Muscle layer of colon (tissue), 2 donors: Measurements from ENCODE around the gene OPCML.

Experiments
- H3K27ac ChIP-seq: one replicate; pipeline ENCODE4 v1.7.0; 2013; ENCODE audit warnings: low read depth, mild to moderate bottlenecking, low read length, moderate library complexity
- H3K27me3 ChIP-seq, 2 donors: one replicate each; pipeline ENCODE4 v1.7.0; 2013; ENCODE audit warnings: low read length in 2 of 2, mild to moderate bottlenecking in 2 of 2; ENCODE audit not compliant: insufficient read depth in 2 of 2, control insufficient read depth in 1 of 2
- H3K36me3 ChIP-seq: one replicate; pipeline ENCODE4 v1.7.0; 2013; ENCODE audit warnings: mild to moderate bottlenecking, low read length; ENCODE audit not compliant: insufficient read depth
- H3K4me1 ChIP-seq: one replicate; pipeline ENCODE4 v1.7.0; 2013; ENCODE audit warnings: mild to moderate bottlenecking, low read length; ENCODE audit not compliant: insufficient read depth
- H3K4me3 ChIP-seq, 2 donors: one replicate each; pipeline ENCODE4 v1.7.0; 2013; ENCODE audit warnings: low read length in 2 of 2, low read depth in 1 of 2, mild to moderate bottlenecking in 1 of 2, moderate library complexity in 1 of 2
- H3K9ac ChIP-seq: one replicate; pipeline ENCODE4 v1.7.0; 2013; ENCODE audit warnings: low read length
- H3K9me3 ChIP-seq: one replicate; pipeline ENCODE4 v1.7.0; 2013; ENCODE audit warnings: mild to moderate bottlenecking, low read length
- donor health status: abdominal sarcoma.
- donor health status: Adenocarcinoma of cecum.

The OPCML gene

DNA sequence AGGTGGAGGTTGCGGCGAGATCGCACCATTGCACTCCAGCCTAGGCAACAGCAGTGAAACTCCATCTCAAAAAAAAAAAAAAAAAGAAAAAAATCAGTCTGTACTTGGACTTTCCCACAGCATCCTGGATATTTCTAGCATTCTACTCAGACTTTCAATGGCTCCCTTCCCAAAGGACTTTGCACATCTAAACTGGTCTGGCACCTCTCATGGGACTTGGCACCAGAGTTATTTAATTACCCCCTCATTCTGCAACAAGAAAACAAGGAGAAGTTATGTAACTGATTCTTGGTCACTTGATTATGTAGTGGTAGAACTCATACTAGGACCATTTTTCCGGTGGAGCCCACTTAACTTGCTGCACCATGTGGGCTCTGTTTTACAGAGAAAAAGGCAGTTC lies 519.5 kb downstream of the OPCML start:
- Histone ChIP-seq H3K36me3 (no peaks in the 10 kb centered on the region), H3K4me1 (no peaks in the 10 kb centered on the region), H3K9ac (no peak overlapping the region), H3K27me3 (no peaks in the 10 kb centered on the region), H3K27ac (no peak overlapping the region), H3K4me3 (no peak overlapping the region), H3K9me3 (no peaks in the 10 kb centered on the region)

DNA sequence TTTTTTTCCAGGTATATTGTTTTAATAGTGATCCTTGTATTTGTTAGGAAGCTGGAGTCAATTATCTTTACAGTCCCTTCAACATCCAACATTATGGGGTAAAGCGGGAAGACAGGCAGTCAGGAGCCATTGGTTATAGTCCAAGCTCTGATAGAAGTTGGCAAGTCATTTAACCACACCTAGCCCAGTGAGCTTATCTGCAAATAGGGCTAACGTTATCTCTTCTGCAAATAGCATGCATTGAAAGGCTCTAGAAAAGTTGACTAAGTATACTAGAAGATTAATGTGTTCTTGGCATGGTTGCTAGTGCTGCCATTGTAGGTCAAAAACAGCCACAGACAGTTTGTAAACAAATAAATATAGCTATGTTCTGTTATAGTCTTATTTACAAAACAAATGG lies 520.7 kb downstream of the OPCML start:
- no peaks in the 10 kb centered on the region for H3K9me3 ChIP-seq

DNA sequence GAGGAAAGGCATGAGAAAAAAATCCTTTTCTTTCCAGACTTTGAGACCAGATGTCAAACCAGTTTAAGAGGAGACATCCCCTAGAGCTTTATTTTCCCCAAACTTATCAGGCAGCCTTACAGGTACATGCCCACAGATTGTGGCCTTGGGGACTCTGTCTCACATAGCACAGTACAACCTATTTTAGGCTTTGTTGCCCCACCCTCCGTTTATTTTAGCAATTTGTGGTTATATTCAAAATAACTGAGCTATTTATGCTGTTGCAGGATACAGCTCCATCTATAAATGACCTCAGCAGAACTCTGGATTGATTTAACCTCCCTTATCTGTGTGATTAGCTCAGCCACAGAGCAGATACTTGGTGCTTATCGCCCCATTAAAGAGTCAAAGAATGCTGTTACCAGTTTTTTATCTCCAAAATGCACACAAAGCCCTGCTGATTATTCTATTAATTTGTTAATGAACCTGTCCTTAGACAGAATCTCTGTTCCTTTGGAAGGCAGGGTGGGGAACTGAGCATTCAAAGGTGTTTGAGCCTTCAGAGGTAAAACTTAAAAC lies 525.2 kb downstream of the OPCML start:
- no peak overlapping the region for H3K9ac ChIP-seq
- no peaks in the 10 kb centered on the region for H3K36me3 ChIP-seq

More for the DNA sequence above, 520.7 kb downstream of the OPCML start:
- Histone ChIP-seq H3K4me1 (no peaks in the 10 kb centered on the region), H3K4me3 (no peak overlapping the region), H3K27ac (no peak overlapping the region), H3K27me3 (no peaks in the 10 kb centered on the region), H3K9ac (no peak overlapping the region), H3K36me3 (no peaks in the 10 kb centered on the region)

DNA sequence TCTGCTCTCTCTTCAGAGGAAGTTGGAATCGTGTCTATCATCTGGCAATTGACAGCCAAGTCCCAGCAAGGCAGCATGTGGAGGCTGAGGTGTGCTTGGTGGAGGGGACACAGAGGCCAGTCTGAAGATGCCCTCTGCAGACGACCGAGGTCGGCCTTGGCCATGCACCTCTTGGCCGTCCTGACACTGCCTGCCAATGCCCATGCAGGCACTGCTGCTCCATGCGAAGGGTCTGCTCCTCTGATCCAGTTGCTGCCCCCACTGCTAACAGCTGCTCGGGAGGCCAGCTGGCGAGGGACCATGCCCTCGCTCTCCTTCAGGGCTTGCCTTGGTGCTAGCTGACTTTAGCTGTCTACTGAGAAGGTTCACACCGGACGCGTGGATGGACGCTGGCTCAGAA lies 527.9 kb downstream of the OPCML start:
- no peaks in the 10 kb centered on the region for H3K9me3 ChIP-seq

More for the DNA sequence above, 525.2 kb downstream of the OPCML start:
- Histone ChIP-seq H3K4me3 (no peak overlapping the region), H3K27me3 (no peaks in the 10 kb centered on the region), H3K4me1 (no peaks in the 10 kb centered on the region), H3K27ac (no peak overlapping the region), H3K9me3 (no peaks in the 10 kb centered on the region)

DNA sequence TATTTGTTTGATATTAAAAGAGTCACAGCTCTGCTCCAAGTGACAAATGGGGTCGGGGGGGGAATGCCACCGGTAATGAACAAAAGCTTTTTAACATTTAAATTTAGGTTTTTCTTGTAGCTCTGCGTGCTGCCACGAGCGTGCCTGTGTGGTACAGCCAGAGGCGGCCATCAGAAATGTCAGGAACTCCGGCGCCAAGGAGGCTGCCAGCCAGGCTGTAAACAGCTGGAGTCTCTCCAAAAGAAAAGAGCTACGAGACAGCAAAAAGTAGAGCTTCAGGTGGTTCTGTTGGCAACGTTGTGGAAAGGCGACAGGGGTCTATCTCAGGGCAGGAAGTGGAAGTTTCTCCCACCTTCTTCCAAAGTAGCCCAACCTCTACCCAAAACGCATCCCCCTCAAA lies 532.8 kb downstream of the OPCML start:
- Histone ChIP-seq H3K27me3 (peaks cover 0 to 5% of the 10 kb centered on the region in 2 donors), H3K36me3 (no peaks in the 10 kb centered on the region), H3K9ac (no peak overlapping the region), H3K27ac (no peak overlapping the region), H3K4me1 (no peaks in the 10 kb centered on the region), H3K4me3 (no peak overlapping the region), H3K9me3 (no peaks in the 10 kb centered on the region)

More for the DNA sequence above, 527.9 kb downstream of the OPCML start:
- Histone ChIP-seq H3K27ac (no peak overlapping the region), H3K27me3 (no peaks in the 10 kb centered on the region), H3K4me1 (no peaks in the 10 kb centered on the region), H3K36me3 (no peaks in the 10 kb centered on the region), H3K9ac (no peak overlapping the region), H3K4me3 (no peak overlapping the region)

DNA sequence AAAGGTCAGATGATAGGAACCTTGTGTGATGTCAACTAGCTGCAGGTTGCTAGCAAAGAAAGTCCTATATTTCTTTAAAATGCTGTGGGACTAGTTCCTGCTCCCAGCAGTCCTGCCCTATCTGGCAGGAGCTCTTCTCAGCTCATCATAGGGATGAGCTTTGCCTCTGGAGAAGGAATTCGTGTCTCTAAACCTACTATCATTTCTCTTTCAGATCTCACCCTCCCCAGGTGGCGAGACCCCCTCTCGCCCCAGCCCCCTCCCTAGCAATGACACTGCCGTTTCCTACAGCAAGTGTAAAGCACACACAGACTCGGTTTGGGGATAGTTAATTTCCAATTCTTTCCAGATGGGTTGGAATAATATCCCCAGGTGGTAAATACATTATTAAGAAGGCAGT lies 533.3 kb downstream of the OPCML start:
- H3K36me3 ChIP-seq = no peaks in the 10 kb centered on the region
- no peak overlapping the region for H3K4me3 ChIP-seq
- no peak overlapping the region for H3K27ac ChIP-seq
- no peak overlapping the region for H3K9ac ChIP-seq
- peaks cover 4 to 7% of the 10 kb centered on the region in 2 donors for H3K27me3 ChIP-seq
- H3K9me3 ChIP-seq = no peaks in the 10 kb centered on the region
- H3K4me1 ChIP-seq = no peaks in the 10 kb centered on the region

DNA sequence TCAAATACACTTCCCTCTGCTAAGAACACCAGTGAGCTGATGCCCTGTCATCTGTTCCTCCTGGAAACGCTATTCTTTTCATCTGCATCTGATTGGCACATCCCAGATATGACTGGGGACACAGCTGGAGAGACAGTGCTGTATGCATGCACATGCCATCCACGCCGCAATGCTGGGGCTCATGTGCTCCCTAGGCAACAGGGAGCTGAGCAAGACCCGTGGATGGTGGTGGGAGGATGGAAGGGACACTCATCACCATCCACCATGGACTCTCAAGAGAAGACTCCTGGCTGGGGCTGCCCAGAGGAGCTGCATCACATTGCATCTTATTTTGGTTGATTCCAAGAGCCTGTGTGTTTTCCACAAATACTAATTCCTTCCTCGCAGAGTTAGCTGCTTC lies 534.9 kb downstream of the OPCML start:
- Histone ChIP-seq H3K9ac (no peak overlapping the region), H3K27ac (no peak overlapping the region), H3K4me3 (no peak overlapping the region), H3K36me3 (no peaks in the 10 kb centered on the region), H3K9me3 (no peaks in the 10 kb centered on the region), H3K27me3 (peaks cover 7 to 15% of the 10 kb centered on the region in 2 donors), H3K4me1 (no peaks in the 10 kb centered on the region)

DNA sequence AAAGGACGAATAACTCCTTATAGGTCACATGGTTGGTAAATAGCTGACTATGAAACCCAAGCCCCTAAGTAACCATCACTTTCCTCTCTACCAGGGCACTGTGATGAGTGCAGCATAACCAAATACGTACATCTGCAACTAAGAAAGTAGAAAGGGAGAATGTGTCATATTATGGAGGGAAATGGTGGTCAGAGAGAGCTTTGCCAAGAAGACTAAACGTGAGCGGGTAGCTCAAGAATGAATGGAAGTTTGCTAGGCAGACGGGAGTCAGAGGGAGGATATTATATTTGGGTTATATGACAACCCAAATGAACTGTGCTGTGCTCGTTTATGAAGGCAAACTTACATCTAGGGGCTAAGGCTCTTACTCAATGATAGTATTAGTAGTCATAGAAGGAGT lies 537.3 kb downstream of the OPCML start:
- Histone ChIP-seq H3K4me3 (no peak overlapping the region), H3K4me1 (no peaks in the 10 kb centered on the region), H3K9me3 (no peaks in the 10 kb centered on the region), H3K27me3 (peaks cover 7 to 15% of the 10 kb centered on the region in 2 donors), H3K36me3 (no peaks in the 10 kb centered on the region), H3K27ac (no peak overlapping the region), H3K9ac (no peak overlapping the region)

DNA sequence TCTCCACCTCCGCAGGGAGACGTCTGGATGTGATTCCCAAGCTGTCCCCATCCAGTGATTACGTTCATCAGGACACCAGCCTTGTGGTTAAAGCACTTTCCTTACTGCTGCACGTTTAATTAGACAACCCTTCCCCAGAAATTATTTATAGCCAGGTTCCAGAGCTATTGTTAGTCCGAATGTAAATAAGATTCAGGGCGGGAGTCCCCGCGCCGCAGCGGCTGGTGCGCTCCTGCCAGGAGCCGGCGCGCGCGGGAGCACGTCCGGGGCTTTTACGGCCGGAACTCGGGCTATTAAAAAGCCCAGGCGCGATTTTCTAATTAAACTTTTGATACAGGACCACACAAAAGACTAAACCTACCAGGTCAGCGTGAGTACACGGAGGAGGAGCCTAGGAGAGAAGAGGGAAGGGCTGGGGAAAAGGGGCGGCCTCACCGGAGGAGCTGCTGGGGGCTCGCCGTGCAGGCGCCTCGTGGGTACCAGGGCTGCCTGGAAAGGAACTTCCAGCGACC lies 538.3 kb downstream of the OPCML start:
- no peak overlapping the region for H3K4me3 ChIP-seq
- H3K9ac ChIP-seq = no peak overlapping the region
- peaks cover 7 to 15% of the 10 kb centered on the region in 2 donors for H3K27me3 ChIP-seq
- H3K36me3 ChIP-seq = no peaks in the 10 kb centered on the region
- no peak overlapping the region for H3K27ac ChIP-seq
- no peaks in the 10 kb centered on the region for H3K4me1 ChIP-seq
- H3K9me3 ChIP-seq = no peaks in the 10 kb centered on the region

DNA sequence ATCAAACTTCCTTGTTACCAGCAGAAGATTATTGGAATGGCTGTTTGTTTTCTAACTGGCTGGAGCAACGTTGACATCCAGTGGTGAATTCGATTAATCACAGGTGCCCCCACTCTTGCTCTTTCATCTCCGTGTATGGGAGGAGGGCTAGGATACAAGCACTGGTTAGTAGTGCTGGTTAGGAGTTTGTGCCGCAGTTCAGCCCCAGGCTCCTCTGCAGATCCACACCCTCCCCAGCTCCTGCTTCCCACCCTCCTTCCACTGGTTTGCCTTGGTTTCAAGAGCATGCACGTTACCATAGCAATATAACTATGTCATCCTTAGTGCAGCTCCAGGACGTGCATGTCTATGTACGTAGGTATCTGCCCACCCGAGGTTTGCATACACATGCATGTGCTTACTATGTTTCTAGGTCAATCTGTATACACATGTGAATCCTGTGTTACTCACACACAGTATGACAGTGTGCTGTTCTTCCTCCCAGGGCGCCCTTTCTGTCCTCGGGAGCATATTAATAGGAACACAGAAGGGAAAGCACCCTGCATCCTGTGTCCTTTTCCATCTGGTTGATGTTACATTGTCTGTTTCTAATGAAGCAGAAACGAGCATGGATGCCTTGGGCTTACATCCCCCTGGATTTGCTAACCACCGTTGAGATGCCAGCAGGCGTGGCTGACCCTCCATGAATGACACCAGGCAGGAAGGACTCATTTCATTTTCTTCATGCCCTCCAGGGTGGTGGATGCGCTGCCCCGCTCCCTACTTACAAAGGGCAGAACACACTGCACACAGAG lies 539.3 kb downstream of the OPCML start:
- no peak overlapping the region for H3K9ac ChIP-seq
- H3K9me3 ChIP-seq = no peaks in the 10 kb centered on the region
- H3K27me3 ChIP-seq = peaks cover 7 to 15% of the 10 kb centered on the region in 2 donors
- no peaks in the 10 kb centered on the region for H3K36me3 ChIP-seq
- H3K27ac ChIP-seq = no peak overlapping the region
- no peaks in the 10 kb centered on the region for H3K4me1 ChIP-seq
- no peak overlapping the region for H3K4me3 ChIP-seq

DNA sequence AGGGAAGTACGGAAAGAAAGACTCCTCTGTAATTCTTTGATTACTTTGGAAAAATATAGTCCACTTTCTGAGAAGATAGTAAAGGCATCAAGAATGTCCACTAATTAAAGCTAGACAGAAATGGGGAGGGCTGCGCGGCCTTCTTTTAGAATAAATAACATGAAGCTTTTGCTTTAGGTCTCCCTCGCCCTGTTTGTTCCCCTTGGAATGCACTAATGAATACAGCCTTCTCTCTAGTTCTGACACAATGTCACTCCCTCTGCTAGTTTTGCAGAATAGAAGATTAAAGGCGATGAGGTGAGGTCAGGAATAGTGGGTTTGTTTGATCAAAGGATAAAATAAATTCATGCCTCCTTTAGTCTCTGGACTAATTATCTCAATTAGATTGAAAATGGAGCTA lies 543.9 kb downstream of the OPCML start:
- H3K9ac ChIP-seq = no peak overlapping the region
- no peak overlapping the region for H3K27ac ChIP-seq
- no peaks in the 10 kb centered on the region for H3K4me1 ChIP-seq
- no peak overlapping the region for H3K4me3 ChIP-seq
- H3K36me3 ChIP-seq = no peaks in the 10 kb centered on the region
- H3K9me3 ChIP-seq = no peaks in the 10 kb centered on the region
- peaks cover 0 to 5% of the 10 kb centered on the region in 2 donors for H3K27me3 ChIP-seq
